AG08396 (cell line): ENCODE measurements around the gene HGD.
"Not testable (repeated sequence)": the region's sequence is repeated elsewhere in the genome, so short reads cannot be mapped to it uniquely, and the experiment has no call there.

ENCODE experiments used
- DNase-seq: peaks from one replicate; pipeline ENCODE4 v3.0.0; 2012; ENCODE audit warnings: low spot score, mixed read lengths

HGD gene

GRCh38 chr3:120637851-120638559 lies 44.0 kb downstream of the HGD start:
- no peak for DNase-seq

GRCh38 chr3:120636795-120637401 lies 45.1 kb downstream of the HGD start:
- no peak for DNase-seq

- no peak for DNase-seq
Observed at GRCh38 chr3:120634539-120634938, 47.5 kb downstream of the HGD start.

GRCh38 chr3:120625159-120625586 lies 56.9 kb downstream of the HGD start:
- DNase-seq = no peak

- no peak for DNase-seq
Observed at GRCh38 chr3:120623727-120624093, 58.3 kb downstream of the HGD start.

GRCh38 chr3:120622870-120623726 lies 58.9 kb downstream of the HGD start:
- no peak for DNase-seq

GRCh38 chr3:120622457-120622856 lies 59.6 kb downstream of the HGD start:
- no peak for DNase-seq

GRCh38 chr3:120616745-120617144 lies 65.3 kb downstream of the HGD start:
- DNase-seq = not testable (repeated sequence)

GRCh38 chr3:120615847-120616609 lies 66.0 kb downstream of the HGD start:
- DNase-seq = no peak

GRCh38 chr3:120614765-120615164 lies 67.3 kb downstream of the HGD start:
- no peak for DNase-seq

- DNase-seq = no peak
Observed at GRCh38 chr3:120608506-120608905, 73.5 kb downstream of the HGD start.

GRCh38 chr3:120604784-120605183 lies 77.3 kb downstream of the HGD start:
- DNase-seq = peak; percentile 8

- DNase-seq = no peak
Observed at GRCh38 chr3:120604382-120604781, 77.7 kb downstream of the HGD start.

GRCh38 chr3:120602682-120603081 lies 79.4 kb downstream of the HGD start:
- no peak for DNase-seq

- DNase-seq = no peak
Observed at GRCh38 chr3:120601554-120601953, 80.5 kb downstream of the HGD start.

- DNase-seq = no peak
Observed at GRCh38 chr3:120599211-120599610, 82.8 kb downstream of the HGD start.

GRCh38 chr3:120597445-120598049 lies 84.5 kb downstream of the HGD start:
- no peak for DNase-seq

GRCh38 chr3:120596853-120597223 lies 85.2 kb downstream of the HGD start:
- DNase-seq = no peak

- peak; percentile 98 for DNase-seq
Observed at GRCh38 chr3:120596116-120596852, 85.8 kb downstream of the HGD start, which contains the start of gene NDUFB4. Gene NDUFB4 (plus strand): TSS chr3:120596336. CDS start chr3:120596360, 24 bp downstream.

- DNase-seq = no peak
Observed at GRCh38 chr3:120595788-120596115, 86.3 kb downstream of the HGD start.

GRCh38 chr3:120587332-120587975 lies 94.6 kb downstream of the HGD start:
- DNase-seq = no peak
